Heart right ventricle (tissue), 16 donors: ENCODE results near the gene ELF5. TPM values are rescaled to one million over a fixed set of nuclear protein-coding genes. Genes with fewer than 3 reads are reported as not detected.

Experiments
- ATAC-seq, 8 donors: fragments of 200-7000 bp; cut with Tn5 transposase; one replicate each; pipeline ENCODE4 v1.9.1; 2020; ENCODE audit warnings: mild to moderate bottlenecking in 8 of 8, moderate library complexity in 8 of 8, moderate number of reproducible peaks in 1 of 8
- DNase-seq, 2 donors: peaks; one replicate each; pipeline ENCODE4 v3.0.0-alpha.2; 2020
- H3K27ac ChIP-seq, 10 donors: fragments of 200-600 bp; sonication (generic) in 2 of 10; one replicate each; pipeline versions ENCODE4 v1.5.0 to v1.8.0; 2020 to 2022; ENCODE audit warnings: mild to moderate bottlenecking in 3 of 10
- H3K27me3 ChIP-seq, 7 donors: fragments of 200-600 bp; one replicate each; pipeline ENCODE4 v1.8.0; 2021 to 2022; ENCODE audit warnings: mild to moderate bottlenecking in 2 of 7
- H3K36me3 ChIP-seq, 9 donors: fragments of 200-600 bp; sonication (generic) in 1 of 9; one replicate each; pipeline versions ENCODE4 v1.5.0 to v1.8.0; 2020 to 2022; ENCODE audit warnings: mild to moderate bottlenecking in 2 of 9
- H3K4me1 ChIP-seq, 9 donors: fragments of 200-600 bp; sonication (generic) in 1 of 9; one replicate each; pipeline versions ENCODE4 v1.5.0 to v1.8.0; 2020 to 2022; ENCODE audit warnings: mild to moderate bottlenecking in 4 of 9
- H3K4me3 ChIP-seq, 10 donors: fragments of 200-600 bp; sonication (generic) in 2 of 10; one replicate each; pipeline versions ENCODE4 v1.5.0 to v1.8.0; 2020 to 2022; ENCODE audit warnings: mild to moderate bottlenecking in 7 of 10, moderate library complexity in 2 of 10
- H3K9me3 ChIP-seq, 11 donors: fragments of 200-600 bp in 10 of 11; sonication (generic) in 2 of 11; one replicate each; pipeline versions ENCODE4 v1.5.0 to v1.8.0; 2013 to 2022; ENCODE audit warnings: mild to moderate bottlenecking in 2 of 11, control low read depth in 1 of 11, moderate library complexity in 1 of 11
- WGBS, 2 donors: extraction: QIAGEN DNeasy Blood & Tissue Kit; methylation state at CpG; one replicate each; pipeline ENCODE4 v1.1.7; 2013; ENCODE audit warnings: inconsistent platforms in 1 of 2; 5-methylcytosine and 5-hydroxymethylcytosine counted together
- intact Hi-C, 10 donors: fragments of 100-400 bp; cut with DNase I; formaldehyde crosslinking; loops; one replicate each; pipeline versions ENCODE4 v1.11.1 to v1.14.2; 2022
- polyA plus RNA-seq, 2 donors: library from polyadenylated mRNA; stranded (reverse); fragments of 200-250 nt; gene quantifications; one replicate each; pipeline ENCODE4 v1.2.3, GENCODE V29; 2013
- total RNA-seq, 10 donors: library from RNA; stranded (reverse); fragmentation: NEBNext Ultra II Directional in 3 of 10; extraction: Animal tissue kit (Norgen Biotek cat#: 25700) in 3 of 10; gene quantifications; one replicate each; pipeline versions ENCODE4 v1.2.1 to v1.2.4, GENCODE V29; 2021 to 2023
- TF ChIP-seq, protein P1 (sequence below), 9 donors: fragments of 200-600 bp; sonication (generic) in 2 of 9; IDR thresholded peaks; one replicate each; pipeline versions ENCODE4 v1.5.0 to v1.8.0; 2021 to 2022; ENCODE audit warnings: antibody characterized with exemption in 9 of 9, mild to moderate bottlenecking in 5 of 9, moderate library complexity in 1 of 9
- donor health status: Arrhythmogenic right ventricular cardiomyopathy.
- donor health status: ischemic (EF 13 %, LVEDD 7.1; RV severe dilation, severe dysfunction).
- donor health status: healthy with polysubstance abuse.
- donor health status: DM: no; HTN: yes; CAD: no.
- donor health status: DM: no; HTN: no; CAD: no.
- donor health status: ischemic (EF 25% LVEDD 6.9; RV normal size, moderate dysfunction).
- donor health status: ischemic (EF 25% LVEDD 5.7; RV mildly dilated, moderate dysfunction).
- donor health status: healthy.
- donor health status: DM: yes; HTN: yes; CAD: no.
- donor health status: Ischemic cardiomyopathy.
- donor health status: ischemic (EF 35%, LVEDD 5.7; RV mildly dilated, moderate dysfunction).
- donor health status: nonischemic (EF 11% LVEDD 7.7; RV severe dilation, severe dysfunction).
- donor health status: DM: yes; HTN: yes; CAD: no.
- donor health status: PGD.
- donor health status: ischemic (EF 29% LVEDD 5.4; RV normal size, mild dysfunction).
- donor health status: nonischemic (EF 23%, LVEDD 6.1; RV moderate dilation, normal function).

ELF5 gene
- total and polyA plus RNA-seq, 12 donors = not detected

GRCh38 chr11:34507610-34508009 lies 6.0 kb downstream of the ELF5 start:
- Histone ChIP-seq H3K27me3 (no peaks in the 10 kb centered on the region), H3K27ac (no peak overlapping the region), H3K36me3 (no peaks in the 10 kb centered on the region), H3K4me3 (no peak overlapping the region), H3K9me3 (no peaks in the 10 kb centered on the region), H3K4me1 (peaks cover 0 to 12% (median 0%) of the 10 kb centered on the region in 9 donors)
- 77 to 80% methylated on average over 5 of the region's 5 CpGs for WGBS, 2 donors
- TF ChIP-seq, protein P1, sequence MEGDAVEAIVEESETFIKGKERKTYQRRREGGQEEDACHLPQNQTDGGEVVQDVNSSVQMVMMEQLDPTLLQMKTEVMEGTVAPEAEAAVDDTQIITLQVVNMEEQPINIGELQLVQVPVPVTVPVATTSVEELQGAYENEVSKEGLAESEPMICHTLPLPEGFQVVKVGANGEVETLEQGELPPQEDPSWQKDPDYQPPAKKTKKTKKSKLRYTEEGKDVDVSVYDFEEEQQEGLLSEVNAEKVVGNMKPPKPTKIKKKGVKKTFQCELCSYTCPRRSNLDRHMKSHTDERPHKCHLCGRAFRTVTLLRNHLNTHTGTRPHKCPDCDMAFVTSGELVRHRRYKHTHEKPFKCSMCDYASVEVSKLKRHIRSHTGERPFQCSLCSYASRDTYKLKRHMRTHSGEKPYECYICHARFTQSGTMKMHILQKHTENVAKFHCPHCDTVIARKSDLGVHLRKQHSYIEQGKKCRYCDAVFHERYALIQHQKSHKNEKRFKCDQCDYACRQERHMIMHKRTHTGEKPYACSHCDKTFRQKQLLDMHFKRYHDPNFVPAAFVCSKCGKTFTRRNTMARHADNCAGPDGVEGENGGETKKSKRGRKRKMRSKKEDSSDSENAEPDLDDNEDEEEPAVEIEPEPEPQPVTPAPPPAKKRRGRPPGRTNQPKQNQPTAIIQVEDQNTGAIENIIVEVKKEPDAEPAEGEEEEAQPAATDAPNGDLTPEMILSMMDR (IDR thresholded peaks at IDR 0.05) = no peak
- no peak for ATAC-seq
- intact Hi-C loops = no loop called here
- DNase-seq = no peak

DNA sequence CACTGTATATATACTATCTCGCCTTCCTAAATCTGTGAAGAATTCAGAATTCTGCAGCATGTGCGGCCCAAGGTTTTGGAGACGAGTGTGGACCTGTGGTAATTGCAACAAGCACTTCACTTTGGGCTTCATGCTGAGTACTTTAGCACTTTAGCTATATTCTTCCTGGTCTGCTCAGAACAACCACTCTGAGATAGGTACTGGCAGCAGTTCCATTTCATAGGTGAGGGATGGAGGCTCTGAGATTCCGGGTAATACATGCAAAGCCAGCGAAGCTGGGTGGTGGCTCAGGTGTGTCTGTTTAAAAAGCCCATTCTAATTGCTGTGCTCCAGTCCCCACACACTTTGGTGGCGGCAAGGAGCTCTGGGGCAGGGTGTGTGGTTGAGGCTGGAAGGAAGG lies 6.4 kb downstream of the ELF5 start:
- H3K4me1 ChIP-seq = peaks cover 0 to 16% (median 0%) of the 10 kb centered on the region in 9 donors
- H3K36me3 ChIP-seq = no peaks in the 10 kb centered on the region
- TF ChIP-seq, protein P1 (IDR thresholded peaks at IDR 0.05) = no peak
- no peak for DNase-seq
- intact Hi-C loops = no loop called here
- H3K27me3 ChIP-seq = peaks cover 0 to 3% (median 0%) of the 10 kb centered on the region in 7 donors
- no peaks in the 10 kb centered on the region for H3K9me3 ChIP-seq
- H3K4me3 ChIP-seq = no peak overlapping the region
- H3K27ac ChIP-seq = no peak overlapping the region
- ATAC-seq = no peak
- WGBS, 2 donors = 93 to 96% methylated on average over 6 of the region's 6 CpGs

- Histone ChIP-seq H3K27ac (no peak overlapping the region), H3K4me1 (peaks cover 0 to 29% (median 0%) of the 10 kb centered on the region in 9 donors), H3K36me3 (no peaks in the 10 kb centered on the region), H3K9me3 (no peaks in the 10 kb centered on the region), H3K4me3 (no peak overlapping the region), H3K27me3 (peaks cover 0 to 4% (median 0%) of the 10 kb centered on the region in 7 donors)
- no peak for ATAC-seq
- TF ChIP-seq, protein P1 (IDR thresholded peaks at IDR 0.05) = no peak
- 79 to 83% methylated on average over 5 of the region's 5 CpGs for WGBS, 2 donors
- no peak for DNase-seq
- intact Hi-C loops = no loop called here
Observed at GRCh38 chr11:34505874-34506273, 7.7 kb downstream of the ELF5 start.

DNA sequence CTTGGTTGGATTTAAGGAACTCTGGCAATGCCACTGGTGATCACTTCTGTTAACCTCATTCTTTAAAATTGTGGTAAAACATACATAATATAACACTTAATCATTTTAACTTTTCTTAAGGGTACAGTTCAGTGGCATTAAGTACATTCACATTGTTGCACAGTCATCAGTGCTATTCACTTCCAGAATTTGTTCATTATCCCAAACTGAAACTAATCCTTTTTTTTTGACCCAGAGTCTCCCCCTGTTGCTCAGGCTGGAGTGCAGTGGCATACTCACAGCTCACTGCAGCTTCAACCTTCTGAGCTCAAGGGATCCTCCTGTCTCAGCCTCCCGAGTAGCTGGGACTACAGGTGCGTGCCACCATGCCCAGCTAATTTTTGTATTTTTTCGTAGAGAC lies 10.6 kb downstream of the ELF5 start:
- DNase-seq (no peak), ATAC-seq (no peak)
- Histone ChIP-seq H3K9me3 (no peaks in the 10 kb centered on the region), H3K27ac (no peak overlapping the region), H3K4me1 (peaks cover 0 to 17% (median 0%) of the 10 kb centered on the region in 9 donors), H3K27me3 (peaks cover 0 to 14% (median 0%) of the 10 kb centered on the region in 7 donors), H3K4me3 (no peak overlapping the region), H3K36me3 (no peaks in the 10 kb centered on the region)
- intact Hi-C loops = no loop called here
- TF ChIP-seq, protein P1 (IDR thresholded peaks at IDR 0.05) = no peak
- 94 to 95% methylated on average over 3 of the region's 3 CpGs for WGBS, 2 donors
